Right lung (tissue), 5 donors: ENCODE data around the gene KCNK17. TPM values are rescaled to one million over a fixed set of nuclear protein-coding genes. Genes with fewer than 3 reads are reported as not detected.
"Not testable (repeated sequence)": the region's sequence is repeated elsewhere in the genome, so short reads cannot be mapped to it uniquely, and the experiment has no call there.

Experiments used
- DNase-seq, 2 donors: peaks; one replicate each; pipeline ENCODE4 v3.0.0-alpha.2; 2013
- polyA plus RNA-seq, 5 donors: library from polyadenylated mRNA; unstranded; fragments of 120-200 nt; gene quantifications; one replicate each; pipeline versions ENCODE4 v1.2.1 to v1.2.3, GENCODE V29; 2013; ENCODE audit warnings: inconsistent platforms in 1 of 5, low replicate concordance in 1 of 5; ENCODE audit not compliant: insufficient read length in 5 of 5, insufficient read depth in 1 of 5

The KCNK17 gene
- polyA plus RNA-seq, 5 donors = 8.2 to 14.8 (median 14.2) TPM

- no peak for DNase-seq
These were observed 10.6 kb downstream of the KCNK17 start for GRCh38 chr6:39303425-39304153.

DNA sequence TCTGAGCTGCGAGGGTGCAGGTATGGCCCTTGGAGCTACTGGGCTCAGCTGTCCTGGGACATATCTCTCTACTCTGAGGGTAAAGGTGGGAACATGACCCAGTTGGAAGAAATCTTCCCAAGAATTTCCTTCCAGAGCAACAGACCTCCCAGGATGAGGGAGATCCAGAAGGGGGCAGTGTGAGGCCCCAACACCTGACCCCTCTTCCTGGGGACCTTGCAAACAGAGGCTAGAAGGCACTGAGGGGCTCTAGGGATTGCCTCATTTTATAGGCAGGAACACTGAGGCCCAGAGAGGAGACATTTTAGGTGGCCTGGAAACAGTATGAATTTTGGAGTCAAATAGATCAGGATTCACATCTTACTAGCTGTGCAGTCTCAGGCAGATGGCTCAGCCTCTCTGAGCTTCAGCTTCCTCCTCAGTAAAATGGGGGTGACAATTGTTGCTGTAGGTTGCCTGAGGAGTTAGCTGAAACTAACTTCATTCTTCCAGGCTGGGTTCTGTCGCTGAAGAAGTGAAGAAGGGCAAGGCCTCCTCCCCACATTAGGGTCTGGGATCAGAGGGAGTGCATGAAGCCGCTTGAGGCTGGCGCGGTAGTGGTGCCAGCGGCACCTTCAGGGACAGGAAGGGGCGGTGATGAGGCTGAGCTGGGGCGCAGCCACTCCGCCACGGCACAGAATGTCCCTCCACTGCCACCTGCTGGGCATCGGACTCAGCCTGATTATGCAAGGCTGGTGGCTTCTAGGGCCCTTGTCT lies 11.4 kb downstream of the KCNK17 start:
- peak; percentile 65 to 75 for DNase-seq

- DNase-seq = no peak
These were observed 12.2 kb downstream of the KCNK17 start for GRCh38 chr6:39302011-39302410.

- no peak for DNase-seq
These were observed 12.6 kb downstream of the KCNK17 start for GRCh38 chr6:39301606-39302005.

GRCh38 chr6:39300739-39301138 lies 13.5 kb downstream of the KCNK17 start:
- DNase-seq = no peak

GRCh38 chr6:39298061-39298460 lies 16.2 kb downstream of the KCNK17 start:
- no peak for DNase-seq

DNA sequence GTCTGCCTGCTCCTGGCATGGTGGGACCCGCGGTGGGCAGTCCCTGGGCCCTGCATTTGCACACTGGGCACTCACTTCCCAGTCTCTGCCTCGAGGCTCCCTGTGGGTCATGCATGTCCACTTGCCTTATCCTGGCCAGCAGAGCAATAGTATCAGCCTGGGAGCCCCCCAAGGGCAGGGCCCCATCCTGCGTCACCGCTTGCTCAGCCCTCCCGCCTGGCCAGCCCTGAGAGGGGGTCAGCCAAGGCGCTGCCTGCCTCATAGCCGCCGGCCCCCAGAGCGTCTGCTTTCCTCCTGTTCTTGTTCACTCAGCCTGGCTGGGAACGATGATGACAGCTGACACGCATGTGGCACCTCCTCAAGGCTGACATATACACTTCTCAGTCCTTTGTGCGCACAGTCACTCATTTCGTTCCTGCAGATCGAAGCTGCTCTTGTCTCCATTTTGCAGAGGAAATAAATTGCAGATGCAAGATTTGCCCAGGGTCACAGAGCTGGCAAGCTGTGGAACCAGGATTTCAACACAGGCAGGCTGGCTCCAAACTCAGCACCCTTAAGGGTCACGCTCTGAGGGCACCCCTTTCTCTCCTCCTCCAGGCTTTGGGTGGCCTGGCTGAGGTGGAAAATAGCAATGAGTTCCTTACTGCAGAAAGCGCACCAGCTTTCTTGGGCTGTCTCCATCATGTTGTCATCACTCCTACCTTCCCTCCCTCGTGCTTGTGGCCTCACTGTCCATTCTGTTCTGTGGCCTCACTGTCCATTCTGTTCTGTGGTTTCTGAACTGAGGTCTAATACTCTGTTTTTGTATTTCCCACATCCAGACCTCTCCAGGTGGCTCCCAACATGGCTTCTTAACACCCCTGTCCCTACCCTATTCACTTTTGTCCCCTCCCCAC lies 17.2 kb downstream of the KCNK17 start:
- DNase-seq = peak; percentile 48 to 50

GRCh38 chr6:39295611-39296011 lies 18.6 kb downstream of the KCNK17 start:
- no peak for DNase-seq

- DNase-seq = no peak
These were observed 19.3 kb downstream of the KCNK17 start for GRCh38 chr6:39294899-39295298.

- DNase-seq = no peak
These were observed 20.1 kb downstream of the KCNK17 start for GRCh38 chr6:39294133-39294532.

DNA sequence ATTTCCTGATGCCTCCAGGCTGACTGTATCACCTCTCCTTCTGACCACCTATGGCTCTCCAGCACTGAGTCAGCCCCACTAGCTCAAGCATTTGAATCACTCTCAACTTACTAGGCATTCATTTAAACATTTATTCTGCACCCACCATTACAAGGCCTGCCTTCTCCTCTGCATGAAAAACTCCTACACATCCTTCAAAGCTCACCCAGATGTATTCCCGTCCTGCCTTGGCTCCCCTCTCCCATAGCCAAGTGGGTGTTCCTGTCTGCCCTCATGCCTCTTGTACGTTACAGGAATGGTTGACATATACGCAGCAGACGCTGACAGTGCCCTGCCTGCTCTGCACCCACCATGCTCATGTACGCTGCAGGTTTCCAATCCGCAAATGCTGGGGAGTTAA lies 21.6 kb downstream of the KCNK17 start:
- no peak for DNase-seq

- DNase-seq = no peak
These were observed 24.7 kb downstream of the KCNK17 start for GRCh38 chr6:39289490-39289889.

DNA sequence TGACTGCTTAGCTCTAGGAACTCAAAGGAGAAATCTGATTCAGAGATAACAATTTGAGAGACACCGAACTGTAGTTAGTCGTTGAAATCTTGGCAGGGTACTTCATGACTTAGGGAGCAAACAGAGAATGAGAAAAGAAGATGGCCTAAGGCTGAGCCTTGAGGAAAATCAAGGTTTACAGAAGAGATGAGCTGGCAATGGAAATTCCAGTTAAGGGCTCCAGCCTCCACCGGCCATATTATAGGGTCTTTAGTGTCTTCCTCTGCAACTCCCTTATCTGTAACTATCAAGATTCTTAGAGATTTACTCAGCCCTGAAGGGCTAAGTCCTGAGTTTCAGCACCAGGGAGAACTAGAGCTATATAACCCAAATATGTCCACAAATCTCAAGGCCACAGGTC lies 26.6 kb downstream of the KCNK17 start:
- no peak for DNase-seq

- DNase-seq = not testable (repeated sequence)
These were observed 27.6 kb downstream of the KCNK17 start for GRCh38 chr6:39286596-39286995.

DNA sequence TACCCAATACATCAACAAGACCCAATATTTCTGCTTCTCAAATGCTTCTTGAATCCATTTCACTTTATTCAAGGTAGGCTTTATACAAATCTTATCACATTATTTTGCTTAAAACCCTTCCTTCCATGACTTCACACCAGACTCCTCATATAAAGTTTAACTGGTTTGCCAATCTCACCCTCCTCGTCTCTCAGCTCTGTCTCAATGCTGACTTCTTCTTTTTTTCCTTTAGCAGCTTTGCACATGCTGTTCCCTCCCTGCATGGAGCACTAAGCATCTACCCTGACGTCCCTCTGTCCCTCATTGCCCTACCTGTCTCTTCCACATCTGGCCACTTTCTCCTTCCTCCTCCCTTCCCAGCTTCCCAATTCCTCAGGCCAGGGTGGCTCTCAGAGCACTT lies 31.4 kb downstream of the KCNK17 start:
- DNase-seq = no peak

GRCh38 chr6:39281312-39281980 lies 32.8 kb downstream of the KCNK17 start:
- no peak for DNase-seq

DNA sequence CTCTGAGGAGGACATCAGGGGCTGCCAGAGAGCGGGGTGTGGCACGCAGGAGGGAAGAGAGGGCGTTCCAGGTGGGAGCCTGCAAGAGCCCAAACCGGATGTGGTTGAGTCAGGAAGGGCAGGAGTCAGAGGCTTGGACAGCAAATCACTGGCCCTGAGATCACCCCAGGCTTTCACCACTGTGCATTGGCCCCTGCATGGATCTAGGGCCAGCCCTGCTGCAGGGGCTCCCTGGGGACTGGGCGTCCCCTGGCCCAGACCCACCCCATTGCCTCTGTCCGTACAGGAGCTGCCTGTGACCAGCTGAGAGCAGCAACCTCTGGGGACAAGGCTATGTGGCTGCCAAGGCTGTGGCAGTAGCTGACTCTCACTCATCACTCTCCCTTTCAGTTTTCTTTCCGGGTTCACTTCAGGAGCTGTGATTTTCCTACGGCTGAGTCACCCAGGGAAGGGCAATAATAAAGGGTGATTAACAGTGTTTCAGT lies 33.9 kb downstream of the KCNK17 start:
- DNase-seq = no peak

DNA sequence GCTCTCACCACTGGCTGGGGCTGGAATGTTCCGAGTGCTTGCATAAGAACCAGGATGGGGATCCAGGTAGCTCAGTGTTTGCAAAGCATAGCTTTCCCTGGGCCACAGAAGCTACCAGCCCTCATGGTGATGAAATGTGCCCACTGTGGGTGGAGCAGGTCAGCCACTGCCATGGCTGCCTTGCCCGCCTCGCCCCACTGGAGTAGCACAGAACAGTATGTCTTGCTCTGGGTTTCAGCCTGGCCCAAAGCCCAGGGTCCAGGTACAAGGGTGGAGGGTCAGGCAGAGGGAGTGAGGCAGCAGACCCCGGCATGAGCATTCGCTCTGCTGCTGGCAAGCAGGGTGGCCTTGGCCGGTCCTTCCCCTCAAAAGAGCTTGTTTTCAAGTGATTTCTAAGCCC lies 34.7 kb downstream of the KCNK17 start:
- no peak for DNase-seq

- no peak for DNase-seq
These were observed 37.7 kb downstream of the KCNK17 start for GRCh38 chr6:39276379-39276995.

- DNase-seq = no peak
These were observed 39.3 kb downstream of the KCNK17 start for GRCh38 chr6:39274903-39275302.

- no peak for DNase-seq
These were observed 39.7 kb downstream of the KCNK17 start for GRCh38 chr6:39274471-39274870.
